HL-60 (cell line): ENCODE results near the gene AGAP1.

Experiments
- CTCF ChIP-seq: IDR thresholded peaks from one replicate; pipeline ENCODE4 v1.5.1; 2011; ENCODE audit warnings: low read length, control low read depth, inconsistent platforms; ENCODE audit not compliant: insufficient read depth
- POLR2AphosphoS5 ChIP-seq: IDR thresholded peaks from 2 replicates; pipeline ENCODE4 v1.6.1; 2012; ENCODE audit warnings: low read depth
- SPI1 ChIP-seq: IDR thresholded peaks from 2 replicates; pipeline ENCODE4 v1.6.1; 2012; ENCODE audit warnings: low read depth, mild to moderate bottlenecking, borderline replicate concordance
- TF ChIP-seq, protein P1 (sequence below): IDR thresholded peaks from 2 replicates; pipeline ENCODE4 v1.6.1; 2012; ENCODE audit warnings: low read depth; ENCODE audit not compliant: insufficient replicate concordance

GRCh38 chr2:235453605-235454151 lies 40.2 kb upstream of the AGAP1 start:
- no peak for TF ChIP-seq CTCF
- TF ChIP-seq, protein P1, sequence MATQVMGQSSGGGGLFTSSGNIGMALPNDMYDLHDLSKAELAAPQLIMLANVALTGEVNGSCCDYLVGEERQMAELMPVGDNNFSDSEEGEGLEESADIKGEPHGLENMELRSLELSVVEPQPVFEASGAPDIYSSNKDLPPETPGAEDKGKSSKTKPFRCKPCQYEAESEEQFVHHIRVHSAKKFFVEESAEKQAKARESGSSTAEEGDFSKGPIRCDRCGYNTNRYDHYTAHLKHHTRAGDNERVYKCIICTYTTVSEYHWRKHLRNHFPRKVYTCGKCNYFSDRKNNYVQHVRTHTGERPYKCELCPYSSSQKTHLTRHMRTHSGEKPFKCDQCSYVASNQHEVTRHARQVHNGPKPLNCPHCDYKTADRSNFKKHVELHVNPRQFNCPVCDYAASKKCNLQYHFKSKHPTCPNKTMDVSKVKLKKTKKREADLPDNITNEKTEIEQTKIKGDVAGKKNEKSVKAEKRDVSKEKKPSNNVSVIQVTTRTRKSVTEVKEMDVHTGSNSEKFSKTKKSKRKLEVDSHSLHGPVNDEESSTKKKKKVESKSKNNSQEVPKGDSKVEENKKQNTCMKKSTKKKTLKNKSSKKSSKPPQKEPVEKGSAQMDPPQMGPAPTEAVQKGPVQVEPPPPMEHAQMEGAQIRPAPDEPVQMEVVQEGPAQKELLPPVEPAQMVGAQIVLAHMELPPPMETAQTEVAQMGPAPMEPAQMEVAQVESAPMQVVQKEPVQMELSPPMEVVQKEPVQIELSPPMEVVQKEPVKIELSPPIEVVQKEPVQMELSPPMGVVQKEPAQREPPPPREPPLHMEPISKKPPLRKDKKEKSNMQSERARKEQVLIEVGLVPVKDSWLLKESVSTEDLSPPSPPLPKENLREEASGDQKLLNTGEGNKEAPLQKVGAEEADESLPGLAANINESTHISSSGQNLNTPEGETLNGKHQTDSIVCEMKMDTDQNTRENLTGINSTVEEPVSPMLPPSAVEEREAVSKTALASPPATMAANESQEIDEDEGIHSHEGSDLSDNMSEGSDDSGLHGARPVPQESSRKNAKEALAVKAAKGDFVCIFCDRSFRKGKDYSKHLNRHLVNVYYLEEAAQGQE, result no peak
- TF ChIP-seq POLR2AphosphoS5, result no peak
- TF ChIP-seq SPI1, result no peak
